Adrenal gland (tissue), 5 donors: ENCODE results near the gene SULT1B1.

Source experiments
- POLR2A ChIP-seq, 2 donors: fragments of 450-650 bp; IDR thresholded peaks; one replicate each; pipeline ENCODE4 v1.6.1; 2017; ENCODE audit warnings: antibody characterized with exemption in 2 of 2, mild to moderate bottlenecking in 2 of 2, moderate library complexity in 1 of 2
- TF ChIP-seq, protein P1 (sequence below), 6 experiments: fragments of 450-650 bp in 4 of 6; fragments of 200-600 bp in 2 of 6; sonication (generic) in 1 of 6; IDR thresholded peaks; 1 replicate in 5 of 6; 2 replicates in 1 of 6; pipeline versions ENCODE4 v1.5.1 to v1.8.0; 2016 to 2021; ENCODE audit warnings: antibody characterized with exemption in 6 of 6, mild to moderate bottlenecking in 2 of 6, moderate library complexity in 1 of 6
- donor health status: DM: no; HTN: no; CAD: no.

DNA sequence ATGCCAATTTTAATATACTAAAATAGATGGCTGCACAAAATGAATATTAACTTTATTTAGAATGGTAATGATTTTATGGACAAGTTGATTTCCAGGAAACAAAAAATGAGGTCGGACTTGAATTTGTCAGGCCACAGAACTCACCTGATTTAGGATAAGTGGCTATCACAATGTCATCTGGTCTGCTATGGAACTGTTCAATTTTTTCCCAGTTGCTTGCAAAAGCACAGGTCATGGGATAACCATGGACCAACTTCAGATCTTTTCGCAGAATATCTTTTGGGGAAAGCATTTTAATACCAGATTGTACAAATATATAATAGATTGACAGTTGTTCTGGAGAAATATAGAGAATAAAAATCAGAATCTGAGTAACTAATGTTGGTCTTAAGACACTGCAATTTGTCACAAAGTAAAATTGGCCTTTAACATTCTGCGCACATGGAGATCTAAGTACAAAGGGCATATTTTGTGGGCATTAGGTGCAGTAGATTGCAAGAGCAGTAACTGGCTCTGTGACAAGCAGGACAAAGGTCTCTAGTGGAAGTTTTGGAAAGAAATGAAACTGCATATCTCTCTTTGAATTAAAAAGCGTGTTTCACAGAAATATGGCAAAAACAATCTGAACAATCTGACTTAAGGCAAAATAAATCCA is 5.4 kb downstream of the SULT1B1 start:
- TF ChIP-seq, protein P1, sequence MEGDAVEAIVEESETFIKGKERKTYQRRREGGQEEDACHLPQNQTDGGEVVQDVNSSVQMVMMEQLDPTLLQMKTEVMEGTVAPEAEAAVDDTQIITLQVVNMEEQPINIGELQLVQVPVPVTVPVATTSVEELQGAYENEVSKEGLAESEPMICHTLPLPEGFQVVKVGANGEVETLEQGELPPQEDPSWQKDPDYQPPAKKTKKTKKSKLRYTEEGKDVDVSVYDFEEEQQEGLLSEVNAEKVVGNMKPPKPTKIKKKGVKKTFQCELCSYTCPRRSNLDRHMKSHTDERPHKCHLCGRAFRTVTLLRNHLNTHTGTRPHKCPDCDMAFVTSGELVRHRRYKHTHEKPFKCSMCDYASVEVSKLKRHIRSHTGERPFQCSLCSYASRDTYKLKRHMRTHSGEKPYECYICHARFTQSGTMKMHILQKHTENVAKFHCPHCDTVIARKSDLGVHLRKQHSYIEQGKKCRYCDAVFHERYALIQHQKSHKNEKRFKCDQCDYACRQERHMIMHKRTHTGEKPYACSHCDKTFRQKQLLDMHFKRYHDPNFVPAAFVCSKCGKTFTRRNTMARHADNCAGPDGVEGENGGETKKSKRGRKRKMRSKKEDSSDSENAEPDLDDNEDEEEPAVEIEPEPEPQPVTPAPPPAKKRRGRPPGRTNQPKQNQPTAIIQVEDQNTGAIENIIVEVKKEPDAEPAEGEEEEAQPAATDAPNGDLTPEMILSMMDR (IDR thresholded peaks at IDR 0.05), result no peak
- no peak for TF ChIP-seq POLR2A (IDR thresholded peaks at IDR 0.05)
